ENCODE data around the gene FGF14. TPM values are rescaled to one million over a fixed set of nuclear protein-coding genes. Genes with fewer than 3 reads are reported as not detected.
A peak's percentile ranks its signal among the peaks of the same experiment; 100 is the strongest.

FGF14 gene
- total RNA-seq, 2 donors from 2014 or later: 0.70 to 0.92 TPM

DNA sequence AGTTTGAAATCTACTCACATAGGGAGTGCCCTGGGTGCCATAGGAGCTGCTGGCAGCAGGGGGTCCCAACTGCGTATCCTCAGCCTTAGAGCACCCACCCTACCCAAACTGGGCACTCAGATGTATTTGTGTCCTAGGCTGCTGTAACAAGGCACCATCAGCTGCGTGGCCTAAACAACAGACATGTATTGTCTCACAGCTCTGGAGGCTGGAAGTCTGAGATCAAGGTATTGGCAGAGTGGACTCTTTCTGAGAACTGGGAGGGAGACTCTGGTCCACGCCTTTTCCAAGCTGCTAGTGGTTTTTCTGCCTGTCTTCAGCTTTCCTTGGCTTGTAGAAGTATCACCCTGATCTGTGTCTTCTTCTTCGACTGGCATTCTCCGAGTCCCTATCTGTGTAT, 83.6 kb downstream of the FGF14 start:
- intact Hi-C loops (cut with DNase I, micrococcal nuclease): no loop called here
- ATAC-seq: no peak

GRCh38 chr13:102317593-102317992, 84.3 kb downstream of the FGF14 start:
- intact Hi-C loops (cut with DNase I, micrococcal nuclease): no loop called here
- DNase-seq: peak; percentile 28 to 53
- no peak for ATAC-seq

More for the DNA sequence above, 83.6 kb downstream of the FGF14 start:
- no peak for DNase-seq

DNA sequence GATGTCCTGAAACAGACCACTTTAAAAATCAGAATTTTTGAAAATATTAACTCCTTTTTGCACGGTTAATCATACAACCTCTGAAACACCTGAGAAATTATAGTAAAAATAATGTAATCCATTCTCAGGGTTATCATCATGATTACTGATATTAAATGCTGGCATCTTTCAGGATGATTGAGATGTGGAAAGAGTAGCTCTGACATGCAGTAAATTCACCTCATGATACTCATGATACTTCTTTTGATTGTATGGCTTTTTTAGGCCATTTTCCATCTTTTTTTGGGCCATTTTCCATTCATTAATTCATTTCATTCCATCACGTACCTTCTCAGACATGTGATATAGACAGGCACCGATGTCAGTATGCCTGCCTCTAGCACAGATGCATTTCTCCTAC, 85.1 kb downstream of the FGF14 start:
- DNase-seq (no peak), ATAC-seq (no peak)
- intact Hi-C loops (cut with DNase I, micrococcal nuclease): no loop called here

DNA sequence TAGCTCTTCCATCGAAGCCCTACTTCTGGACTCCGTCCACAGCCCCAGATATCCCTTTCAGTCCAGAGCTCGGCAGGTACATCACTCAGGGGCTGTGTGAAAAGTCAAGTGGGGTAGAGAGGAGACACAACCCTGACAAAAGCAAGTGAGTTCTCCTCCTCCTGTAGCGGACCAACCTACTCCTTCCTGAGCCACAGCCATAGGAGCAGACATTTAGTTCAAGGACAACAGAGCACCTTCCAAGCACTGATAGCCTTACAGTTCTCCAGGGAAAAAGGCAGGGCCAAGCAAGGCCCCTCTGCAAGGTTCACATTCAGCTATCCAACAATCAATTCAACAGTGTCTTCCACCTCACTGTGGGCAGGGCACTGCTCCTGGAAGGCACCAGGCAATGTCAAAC, 89.0 kb downstream of the FGF14 start:
- ATAC-seq (no peak), DNase-seq (no peak)
- intact Hi-C loops (cut with DNase I, micrococcal nuclease): no loop called here

DNA sequence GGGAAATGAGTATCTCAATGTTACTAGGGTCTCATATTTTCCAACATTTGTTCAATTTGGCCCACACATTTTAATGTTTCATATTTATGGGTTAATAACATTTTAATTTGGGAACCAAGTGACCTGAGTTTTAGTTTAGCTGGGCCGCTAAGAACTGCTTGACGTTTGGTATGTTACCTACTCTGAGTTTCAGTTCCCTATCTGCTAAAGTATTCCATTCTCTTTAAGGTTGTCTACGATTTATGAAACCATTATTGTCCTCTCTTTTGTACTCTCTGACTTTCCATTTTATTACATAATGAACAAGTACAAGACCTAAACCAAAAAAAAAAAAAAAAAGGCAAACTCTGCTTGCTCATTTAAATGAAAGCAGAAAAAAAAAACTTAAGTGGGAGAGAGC, 89.9 kb downstream of the FGF14 start:
- intact Hi-C loops (cut with DNase I, micrococcal nuclease): no loop called here
- no peak for DNase-seq
- no peak for ATAC-seq

DNA sequence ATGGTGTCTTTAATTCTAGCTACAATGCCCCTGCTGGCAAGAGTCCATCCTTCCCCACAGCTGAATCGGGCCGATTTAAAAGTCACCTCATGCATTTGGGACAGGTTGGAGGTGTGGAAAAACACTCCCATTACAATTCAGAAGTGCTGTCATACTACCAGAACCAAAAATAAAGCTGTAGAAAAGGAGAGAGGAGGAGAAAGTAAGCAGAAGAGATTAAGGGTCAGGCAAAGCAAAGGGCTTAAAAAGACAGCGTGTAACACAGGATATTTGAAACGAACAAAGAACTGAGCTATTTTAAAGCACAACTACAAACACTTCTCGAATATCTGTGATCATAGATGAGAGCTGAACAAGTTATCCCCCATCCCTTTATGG, 90.4 kb downstream of the FGF14 start:
- ATAC-seq (no peak), DNase-seq (no peak)
- intact Hi-C loops (cut with DNase I, micrococcal nuclease): no loop called here

GRCh38 chr13:102310691-102311418, 91.0 kb downstream of the FGF14 start:
- intact Hi-C loops (cut with DNase I, micrococcal nuclease): no loop called here
- no peak for ATAC-seq
- no peak for DNase-seq

- no peak for DNase-seq
- no peak for ATAC-seq
- intact Hi-C loops (cut with DNase I, micrococcal nuclease): no loop called here
Measured at GRCh38 chr13:102309110-102309509, 92.7 kb downstream of the FGF14 start.

GRCh38 chr13:102302534-102302933, 99.3 kb downstream of the FGF14 start:
- no peak for DNase-seq
- intact Hi-C loops (cut with DNase I, micrococcal nuclease): no loop called here
- no peak for ATAC-seq

DNA sequence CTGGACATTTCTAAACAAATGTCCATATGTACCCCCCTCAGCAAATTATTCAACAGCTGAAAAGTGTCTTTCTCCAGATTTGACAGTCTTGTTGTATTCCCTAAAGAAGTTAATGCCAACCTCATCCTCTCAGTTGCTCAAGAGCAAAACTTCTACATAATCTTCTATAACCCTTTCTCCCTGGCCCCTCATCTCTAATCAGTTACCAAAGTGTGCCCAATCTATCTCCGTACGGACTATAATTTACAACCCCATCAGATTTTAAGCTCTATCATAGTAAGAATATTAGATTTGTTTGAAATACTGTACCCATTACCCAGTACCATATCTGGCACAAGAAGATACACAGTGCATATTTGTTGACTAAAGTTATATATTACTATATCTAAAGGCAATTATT, 101.5 kb downstream of the FGF14 start:
- DNase-seq (no peak), ATAC-seq (no peak)
- intact Hi-C loops (cut with DNase I, micrococcal nuclease): no loop called here

GRCh38 chr13:102299366-102299765, 102.5 kb downstream of the FGF14 start:
- intact Hi-C loops (cut with DNase I, micrococcal nuclease): no loop called here
- ATAC-seq: no peak
- no peak for DNase-seq

GRCh38 chr13:102298051-102298450, 103.8 kb downstream of the FGF14 start:
- DNase-seq (no peak), ATAC-seq (no peak)
- intact Hi-C loops (cut with DNase I, micrococcal nuclease): no loop called here

- no peak for DNase-seq
- intact Hi-C loops (cut with DNase I, micrococcal nuclease): no loop called here
- no peak for ATAC-seq
Measured at GRCh38 chr13:102295316-102296048, 106.4 kb downstream of the FGF14 start.

DNA sequence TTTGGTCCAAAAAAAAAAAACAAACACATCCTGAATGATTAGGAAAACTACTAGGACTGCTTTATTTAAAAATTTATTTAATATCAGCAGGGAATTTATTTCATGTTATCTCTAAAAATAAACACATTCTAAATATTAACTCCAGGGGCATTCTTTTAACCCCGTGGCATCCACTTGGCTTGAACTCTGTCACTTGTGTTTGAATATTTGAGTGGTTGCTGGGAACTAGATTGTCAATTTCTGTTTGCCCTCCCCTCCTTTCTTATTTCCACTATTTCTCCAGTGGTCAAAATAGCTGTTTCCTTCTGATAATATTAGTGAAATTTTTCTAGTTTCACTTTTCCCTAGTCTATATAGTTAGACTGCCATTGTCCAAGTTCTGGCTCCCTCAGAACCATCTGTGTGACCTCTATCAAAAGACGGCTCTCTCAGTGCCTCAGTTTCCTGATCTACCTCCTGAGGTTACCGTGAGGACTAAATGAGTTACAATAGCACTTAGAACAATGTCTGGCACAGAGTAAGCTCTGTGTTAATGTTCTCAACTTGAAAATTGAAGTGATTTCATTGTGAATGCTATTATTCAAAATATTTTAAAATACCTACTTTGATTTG, 107.3 kb downstream of the FGF14 start:
- DNase-seq (no peak), ATAC-seq (no peak)
- intact Hi-C loops (cut with DNase I, micrococcal nuclease): no loop called here

DNA sequence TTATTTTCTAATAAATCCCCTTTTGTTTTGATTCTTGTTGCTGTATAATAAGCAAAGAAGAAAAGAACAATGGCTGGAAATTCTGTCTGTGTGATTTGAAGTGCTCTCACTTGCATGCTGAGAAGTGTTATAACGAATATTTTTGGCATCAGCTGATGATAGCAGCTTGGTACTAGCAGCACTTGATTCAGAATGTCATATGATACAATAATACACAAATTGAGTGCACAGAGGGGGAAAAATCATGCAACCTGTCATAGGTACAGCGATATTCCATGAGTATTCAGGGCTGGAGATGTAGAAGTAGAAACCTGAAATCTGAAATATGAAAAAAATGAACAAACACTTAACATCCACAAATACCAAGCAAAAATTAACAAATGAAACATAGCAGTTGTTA, 108.1 kb downstream of the FGF14 start:
- ATAC-seq (no peak), DNase-seq (no peak)
- intact Hi-C loops (cut with DNase I, micrococcal nuclease): no loop called here

DNA sequence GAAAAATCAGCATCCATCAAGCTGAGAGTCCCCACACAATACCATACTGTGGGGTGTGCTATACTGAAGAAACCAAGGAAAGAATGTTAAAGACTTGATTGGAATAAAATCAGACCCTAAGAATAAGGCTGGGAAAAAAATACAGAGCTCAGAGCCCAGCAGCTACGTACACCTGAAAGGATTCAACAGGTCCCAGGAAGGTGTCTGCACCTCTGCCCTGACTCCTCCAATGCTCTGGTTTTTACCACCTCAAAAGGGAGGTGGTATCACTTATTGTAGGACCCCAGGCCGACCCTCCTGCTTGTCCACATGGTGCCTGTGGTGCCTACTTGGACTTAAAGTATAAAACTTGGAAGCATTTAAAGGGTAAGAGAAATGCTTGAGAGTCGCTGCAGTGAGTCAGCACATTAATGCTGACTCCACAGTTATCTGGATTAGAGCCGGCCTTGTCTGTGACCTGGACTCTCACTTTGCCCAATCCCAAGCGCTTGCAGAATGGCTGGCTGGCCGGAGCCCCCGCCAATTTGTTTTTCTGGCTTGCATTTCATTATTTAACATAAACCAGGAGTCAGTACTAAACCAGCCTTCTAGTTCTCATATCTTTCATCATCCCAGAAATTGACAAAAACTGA, 110.1 kb downstream of the FGF14 start:
- no peak for ATAC-seq
- intact Hi-C loops (cut with DNase I, micrococcal nuclease): no loop called here
- DNase-seq: no peak

GRCh38 chr13:102289606-102290005, 112.2 kb downstream of the FGF14 start:
- DNase-seq (no peak), ATAC-seq (no peak)
- intact Hi-C loops (cut with DNase I, micrococcal nuclease): no loop called here

GRCh38 chr13:102286326-102286725, 115.5 kb downstream of the FGF14 start:
- intact Hi-C loops (cut with DNase I, micrococcal nuclease): no loop called here
- DNase-seq (no peak), ATAC-seq (no peak)

- DNase-seq (no peak), ATAC-seq (no peak)
- intact Hi-C loops (cut with DNase I, micrococcal nuclease): no loop called here
Measured at GRCh38 chr13:102280366-102280765, 121.5 kb downstream of the FGF14 start.

DNA sequence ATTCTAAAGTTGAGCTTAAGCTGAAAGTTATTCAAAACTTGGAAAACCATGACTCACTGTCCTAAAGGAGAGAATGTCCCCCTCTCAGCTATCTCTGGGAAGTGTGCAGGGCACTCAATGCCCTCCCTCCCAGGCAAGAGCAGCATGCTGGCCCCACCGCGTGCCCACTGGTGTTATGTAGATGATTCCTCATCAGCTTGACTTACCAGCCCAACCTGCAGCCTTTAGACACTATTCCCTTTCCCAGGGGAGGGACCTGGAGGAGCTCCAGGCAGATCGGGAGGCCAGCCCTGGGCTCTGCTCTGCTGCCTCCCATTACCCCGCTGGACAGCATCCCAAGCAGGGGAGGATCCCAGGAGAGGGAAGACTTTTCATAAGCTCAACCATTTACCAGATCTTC, 124.6 kb downstream of the FGF14 start:
- DNase-seq: no peak
- intact Hi-C loops (cut with DNase I, micrococcal nuclease): no loop called here
- no peak for ATAC-seq

Measured in left colon (tissue), 2 donors.